Measurements from ENCODE around the gene HERC6.

DNA sequence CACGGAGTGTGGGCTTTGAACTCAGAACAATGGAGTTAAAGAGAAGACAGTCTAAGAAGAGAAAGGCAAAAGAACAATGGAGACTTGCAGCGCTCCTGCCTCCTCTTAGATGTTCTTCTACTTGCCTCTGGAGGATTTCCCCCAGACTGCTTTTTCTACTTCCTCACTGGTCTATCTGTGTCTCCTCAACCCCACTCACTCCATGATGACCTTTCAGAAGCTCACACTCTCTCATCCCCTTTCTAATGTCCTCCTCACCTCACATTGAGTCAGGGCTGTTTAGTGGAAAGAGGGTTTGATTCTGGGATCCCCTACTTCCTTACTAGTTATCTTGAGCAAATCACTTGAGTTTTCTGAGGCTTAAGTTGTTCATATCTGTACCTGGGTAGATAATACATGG lies 12.2 kb upstream of the HERC6 start:
- TF ChIP-seq, protein P1, sequence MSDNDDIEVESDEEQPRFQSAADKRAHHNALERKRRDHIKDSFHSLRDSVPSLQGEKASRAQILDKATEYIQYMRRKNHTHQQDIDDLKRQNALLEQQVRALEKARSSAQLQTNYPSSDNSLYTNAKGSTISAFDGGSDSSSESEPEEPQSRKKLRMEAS (IDR thresholded peaks at IDR 0.05), result no peak
- TF ChIP-seq CREB1 (IDR thresholded peaks at IDR 0.05) (no peak), CEBPB (IDR thresholded peaks at IDR 0.05; ENCODE audit: low read depth, low read length) (no peak), CBX5 (IDR thresholded peaks at IDR 0.05; ENCODE audit: low read depth, low read length) (no peak), POLR2A (IDR thresholded peaks at IDR 0.05; ENCODE audit: control extremely low read depth in 1 of 2, low read depth in 2 of 2, low read length in 2 of 2) (no peak), JUN (IDR thresholded peaks at IDR 0.05; ENCODE audit: low read depth, low read length) (no peak)
- TF ChIP-seq, protein P2, sequence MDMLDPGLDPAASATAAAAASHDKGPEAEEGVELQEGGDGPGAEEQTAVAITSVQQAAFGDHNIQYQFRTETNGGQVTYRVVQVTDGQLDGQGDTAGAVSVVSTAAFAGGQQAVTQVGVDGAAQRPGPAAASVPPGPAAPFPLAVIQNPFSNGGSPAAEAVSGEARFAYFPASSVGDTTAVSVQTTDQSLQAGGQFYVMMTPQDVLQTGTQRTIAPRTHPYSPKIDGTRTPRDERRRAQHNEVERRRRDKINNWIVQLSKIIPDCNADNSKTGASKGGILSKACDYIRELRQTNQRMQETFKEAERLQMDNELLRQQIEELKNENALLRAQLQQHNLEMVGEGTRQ (IDR thresholded peaks at IDR 0.05; ENCODE audit: low read length), result no peak
- TF ChIP-seq, protein P3, sequence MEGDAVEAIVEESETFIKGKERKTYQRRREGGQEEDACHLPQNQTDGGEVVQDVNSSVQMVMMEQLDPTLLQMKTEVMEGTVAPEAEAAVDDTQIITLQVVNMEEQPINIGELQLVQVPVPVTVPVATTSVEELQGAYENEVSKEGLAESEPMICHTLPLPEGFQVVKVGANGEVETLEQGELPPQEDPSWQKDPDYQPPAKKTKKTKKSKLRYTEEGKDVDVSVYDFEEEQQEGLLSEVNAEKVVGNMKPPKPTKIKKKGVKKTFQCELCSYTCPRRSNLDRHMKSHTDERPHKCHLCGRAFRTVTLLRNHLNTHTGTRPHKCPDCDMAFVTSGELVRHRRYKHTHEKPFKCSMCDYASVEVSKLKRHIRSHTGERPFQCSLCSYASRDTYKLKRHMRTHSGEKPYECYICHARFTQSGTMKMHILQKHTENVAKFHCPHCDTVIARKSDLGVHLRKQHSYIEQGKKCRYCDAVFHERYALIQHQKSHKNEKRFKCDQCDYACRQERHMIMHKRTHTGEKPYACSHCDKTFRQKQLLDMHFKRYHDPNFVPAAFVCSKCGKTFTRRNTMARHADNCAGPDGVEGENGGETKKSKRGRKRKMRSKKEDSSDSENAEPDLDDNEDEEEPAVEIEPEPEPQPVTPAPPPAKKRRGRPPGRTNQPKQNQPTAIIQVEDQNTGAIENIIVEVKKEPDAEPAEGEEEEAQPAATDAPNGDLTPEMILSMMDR (IDR thresholded peaks at IDR 0.05; ENCODE audit: control extremely low read depth in 1 of 3, insufficient read depth in 1 of 3, low read depth in 1 of 3, low read length in 3 of 3), result no peak

All from H1 (cell line).